Activated T-cell treated with anti-CD3 and anti-CD28 coated beads, Interleukin-2, amount 50 U/mL, for 72 hours (primary cell): Measurements from ENCODE around the gene PLEKHA1. TPM values are rescaled to one million over a fixed set of nuclear protein-coding genes. Genes with fewer than 3 reads are reported as not detected.

Experiments
- ATAC-seq, 2 donors: fragments of 150-1000 bp; cut with Tn5 transposase; replicated peaks in 1 of 2; 2 replicates each; pipeline ENCODE4 v1.10.0; 2021; ENCODE audit warnings: moderate library complexity in 2 of 2, mild to moderate bottlenecking in 1 of 2
- DNase-seq, 2 donors: peaks; one replicate each; pipeline ENCODE4 v3.0.0; 2021 to 2022; ENCODE audit warnings: mixed read lengths in 1 of 2
- H3K27ac Mint-ChIP-seq: one replicate; pipeline ENCODE4 v1.8.0; 2022; ENCODE audit warnings: mild to moderate bottlenecking, moderate library complexity, mixed read lengths
- H3K27me3 Mint-ChIP-seq: one replicate; pipeline ENCODE4 v1.8.0; 2022; ENCODE audit warnings: low read depth, mixed read lengths
- H3K36me3 Mint-ChIP-seq, 2 donors: one replicate each; pipeline ENCODE4 v1.8.0; 2022; ENCODE audit warnings: mixed read lengths in 2 of 2, mild to moderate bottlenecking in 1 of 2; ENCODE audit not compliant: insufficient read depth in 2 of 2
- H3K4me1 Mint-ChIP-seq: one replicate; pipeline ENCODE4 v1.8.0; 2022; ENCODE audit warnings: low read depth, mixed read lengths
- H3K4me3 Mint-ChIP-seq, 2 donors: one replicate each; pipeline ENCODE4 v1.8.0; 2022; ENCODE audit warnings: mild to moderate bottlenecking in 2 of 2, mixed read lengths in 2 of 2, moderate library complexity in 2 of 2
- H3K9me3 Mint-ChIP-seq, 2 donors: one replicate each; pipeline ENCODE4 v1.8.0; 2022; ENCODE audit warnings: mixed read lengths in 2 of 2
- total RNA-seq, 2 donors: library from RNA; stranded (reverse); gene quantifications; one replicate each; pipeline ENCODE4 v1.2.3, GENCODE V29; 2022

Gene PLEKHA1
- total RNA-seq, 2 donors from 2014 or later: 8.7 to 14.8 TPM

GRCh38 chr10:122338609-122339441 is 35.7 kb upstream of the PLEKHA1 start:
- Mint-ChIP-seq H3K4me3 (no peak overlapping the region), H3K4me1 (peaks cover 11% of the 10 kb centered on the region), H3K27me3 (peaks cover 13% of the 10 kb centered on the region), H3K9me3 (no peaks in the 10 kb centered on the region), H3K27ac (no peak overlapping the region), H3K36me3 (no peaks in the 10 kb centered on the region)
- DNase-seq (no peak), ATAC-seq (no peak)

- H3K27ac Mint-ChIP-seq: no peak overlapping the region
- peaks cover 12% of the 10 kb centered on the region for H3K27me3 Mint-ChIP-seq
- H3K36me3 Mint-ChIP-seq: no peaks in the 10 kb centered on the region
- peaks cover 19% of the 10 kb centered on the region for H3K4me1 Mint-ChIP-seq
- DNase-seq (no peak), ATAC-seq (no peak)
- H3K9me3 Mint-ChIP-seq: no peaks in the 10 kb centered on the region
- H3K4me3 Mint-ChIP-seq: no peak overlapping the region
Observed at GRCh38 chr10:122341141-122341810, 33.2 kb upstream of the PLEKHA1 start.

- Mint-ChIP-seq H3K27me3 (peaks cover 12% of the 10 kb centered on the region), H3K36me3 (no peaks in the 10 kb centered on the region), H3K27ac (peak overlapping the region; percentile 24), H3K4me3 (no peak overlapping the region), H3K4me1 (peaks cover 19% of the 10 kb centered on the region), H3K9me3 (no peaks in the 10 kb centered on the region)
- peak; percentile 63 to 67 for ATAC-seq
- peak; percentile 52 to 68 for DNase-seq
Observed at GRCh38 chr10:122342293-122343134, 32.0 kb upstream of the PLEKHA1 start.

GRCh38 chr10:122343135-122343800 is 31.2 kb upstream of the PLEKHA1 start:
- Mint-ChIP-seq H3K27me3 (peaks cover 6% of the 10 kb centered on the region), H3K4me1 (peaks cover 19% of the 10 kb centered on the region), H3K9me3 (no peaks in the 10 kb centered on the region), H3K4me3 (no peak overlapping the region), H3K36me3 (no peaks in the 10 kb centered on the region), H3K27ac (no peak overlapping the region)
- DNase-seq (no peak), ATAC-seq (no peak)

GRCh38 chr10:122343936-122344335 is 30.6 kb upstream of the PLEKHA1 start:
- DNase-seq (no peak), ATAC-seq (no peak)
- Mint-ChIP-seq H3K27ac (no peak overlapping the region), H3K27me3 (peaks cover 6% of the 10 kb centered on the region), H3K9me3 (no peaks in the 10 kb centered on the region), H3K4me1 (peaks cover 19% of the 10 kb centered on the region), H3K4me3 (no peak overlapping the region), H3K36me3 (no peaks in the 10 kb centered on the region)

GRCh38 chr10:122344741-122345258 is 29.7 kb upstream of the PLEKHA1 start:
- H3K27ac Mint-ChIP-seq: no peak overlapping the region
- H3K27me3 Mint-ChIP-seq: peaks cover 6% of the 10 kb centered on the region
- DNase-seq: peak; percentile 3 to 13
- no peaks in the 10 kb centered on the region for H3K36me3 Mint-ChIP-seq
- peaks cover 19% of the 10 kb centered on the region for H3K4me1 Mint-ChIP-seq
- peak; percentile 61 to 70 for ATAC-seq
- no peaks in the 10 kb centered on the region for H3K9me3 Mint-ChIP-seq
- no peak overlapping the region for H3K4me3 Mint-ChIP-seq

- H3K27ac Mint-ChIP-seq: no peak overlapping the region
- H3K9me3 Mint-ChIP-seq: no peaks in the 10 kb centered on the region
- ATAC-seq (no peak), DNase-seq (no peak)
- H3K4me3 Mint-ChIP-seq: no peak overlapping the region
- H3K4me1 Mint-ChIP-seq: peaks cover 19% of the 10 kb centered on the region
- peaks cover 13% of the 10 kb centered on the region for H3K27me3 Mint-ChIP-seq
- H3K36me3 Mint-ChIP-seq: no peaks in the 10 kb centered on the region
Observed at GRCh38 chr10:122346326-122346950, 28.1 kb upstream of the PLEKHA1 start.

- peaks cover 13% of the 10 kb centered on the region for H3K27me3 Mint-ChIP-seq
- peaks cover 18% of the 10 kb centered on the region for H3K4me1 Mint-ChIP-seq
- H3K36me3 Mint-ChIP-seq: no peaks in the 10 kb centered on the region
- DNase-seq: no peak
- no peaks in the 10 kb centered on the region for H3K9me3 Mint-ChIP-seq
- no peak overlapping the region for H3K27ac Mint-ChIP-seq
- ATAC-seq: no peak
- H3K4me3 Mint-ChIP-seq: no peak overlapping the region
Observed at GRCh38 chr10:122347170-122347841, 27.2 kb upstream of the PLEKHA1 start.

- no peak overlapping the region for H3K27ac Mint-ChIP-seq
- H3K27me3 Mint-ChIP-seq: peaks cover 13% of the 10 kb centered on the region
- H3K4me3 Mint-ChIP-seq: no peak overlapping the region
- peaks cover 8% of the 10 kb centered on the region for H3K4me1 Mint-ChIP-seq
- no peaks in the 10 kb centered on the region for H3K36me3 Mint-ChIP-seq
- no peaks in the 10 kb centered on the region for H3K9me3 Mint-ChIP-seq
- no peak for DNase-seq
- ATAC-seq: no peak
Observed at GRCh38 chr10:122348512-122348911, 26.0 kb upstream of the PLEKHA1 start.

GRCh38 chr10:122348935-122349361 is 25.6 kb upstream of the PLEKHA1 start:
- Mint-ChIP-seq H3K4me1 (peaks cover 8% of the 10 kb centered on the region), H3K36me3 (no peaks in the 10 kb centered on the region), H3K4me3 (no peak overlapping the region), H3K27ac (no peak overlapping the region), H3K9me3 (no peaks in the 10 kb centered on the region), H3K27me3 (peaks cover 17% of the 10 kb centered on the region)
- no peak for DNase-seq
- no peak for ATAC-seq

GRCh38 chr10:122349758-122350369 is 24.6 kb upstream of the PLEKHA1 start:
- DNase-seq: no peak
- no peaks in the 10 kb centered on the region for H3K9me3 Mint-ChIP-seq
- H3K36me3 Mint-ChIP-seq: no peaks in the 10 kb centered on the region
- no peak for ATAC-seq
- H3K4me1 Mint-ChIP-seq: peaks cover 3% of the 10 kb centered on the region
- peaks cover 15% of the 10 kb centered on the region for H3K27me3 Mint-ChIP-seq
- H3K4me3 Mint-ChIP-seq: no peak overlapping the region
- no peak overlapping the region for H3K27ac Mint-ChIP-seq
